ENCODE measurements around the gene MRPL16. TPM values are rescaled to one million over a fixed set of nuclear protein-coding genes. Genes with fewer than 3 reads are reported as not detected.

Gene MRPL16
- total and polyA plus RNA-seq, 2 experiments from 2014 or later: 77.4 to 176 TPM

DNA sequence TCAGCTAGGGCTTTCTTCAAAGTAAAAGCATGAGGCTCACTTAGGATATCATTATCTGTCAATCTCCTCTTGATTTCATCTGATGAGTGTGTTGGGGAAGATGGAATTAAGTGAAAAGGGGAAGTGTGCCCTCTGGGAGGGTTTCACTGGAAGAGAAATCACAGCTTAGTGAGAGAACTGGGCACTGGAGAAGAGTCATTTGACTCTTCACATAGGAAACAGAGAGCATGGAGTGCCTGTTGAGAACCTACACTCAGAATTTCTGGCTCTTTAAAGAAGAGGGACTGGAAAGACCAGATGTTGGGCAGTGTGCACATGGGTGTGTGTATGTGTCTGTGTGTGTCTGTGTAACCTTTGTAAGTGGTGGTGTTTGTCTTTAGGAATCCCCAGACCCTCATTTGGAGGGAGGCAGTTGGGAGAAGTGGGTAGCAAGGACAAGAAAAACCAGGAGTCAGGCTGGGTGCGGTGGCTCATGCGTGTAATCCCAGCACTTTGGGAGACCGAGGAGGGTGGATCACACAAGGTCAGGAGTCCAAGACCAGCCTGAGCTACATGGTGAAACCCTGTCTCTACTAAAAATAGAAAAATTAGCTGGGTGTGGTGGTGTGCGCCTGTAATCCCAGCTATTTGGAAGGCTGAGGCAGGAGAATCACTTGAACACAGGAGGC is 45.4 kb downstream of the MRPL16 start (continued):
- TF ChIP-seq REST (IDR thresholded peaks at IDR 0.05; ENCODE audit: unreplicated experiment): no peak
- TF ChIP-seq ZNF331 (CRISPR knock-in tag; IDR thresholded peaks at IDR 0.05; ENCODE audit: low read depth): no peak
- no peak for TF ChIP-seq NANOG (IDR thresholded peaks at IDR 0.05; ENCODE audit: borderline replicate concordance)
- TF ChIP-seq, protein P1, sequence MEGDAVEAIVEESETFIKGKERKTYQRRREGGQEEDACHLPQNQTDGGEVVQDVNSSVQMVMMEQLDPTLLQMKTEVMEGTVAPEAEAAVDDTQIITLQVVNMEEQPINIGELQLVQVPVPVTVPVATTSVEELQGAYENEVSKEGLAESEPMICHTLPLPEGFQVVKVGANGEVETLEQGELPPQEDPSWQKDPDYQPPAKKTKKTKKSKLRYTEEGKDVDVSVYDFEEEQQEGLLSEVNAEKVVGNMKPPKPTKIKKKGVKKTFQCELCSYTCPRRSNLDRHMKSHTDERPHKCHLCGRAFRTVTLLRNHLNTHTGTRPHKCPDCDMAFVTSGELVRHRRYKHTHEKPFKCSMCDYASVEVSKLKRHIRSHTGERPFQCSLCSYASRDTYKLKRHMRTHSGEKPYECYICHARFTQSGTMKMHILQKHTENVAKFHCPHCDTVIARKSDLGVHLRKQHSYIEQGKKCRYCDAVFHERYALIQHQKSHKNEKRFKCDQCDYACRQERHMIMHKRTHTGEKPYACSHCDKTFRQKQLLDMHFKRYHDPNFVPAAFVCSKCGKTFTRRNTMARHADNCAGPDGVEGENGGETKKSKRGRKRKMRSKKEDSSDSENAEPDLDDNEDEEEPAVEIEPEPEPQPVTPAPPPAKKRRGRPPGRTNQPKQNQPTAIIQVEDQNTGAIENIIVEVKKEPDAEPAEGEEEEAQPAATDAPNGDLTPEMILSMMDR (conservative IDR thresholded peaks at IDR 0.05; ENCODE audit: low read depth in 2 of 2): no peak

DNA sequence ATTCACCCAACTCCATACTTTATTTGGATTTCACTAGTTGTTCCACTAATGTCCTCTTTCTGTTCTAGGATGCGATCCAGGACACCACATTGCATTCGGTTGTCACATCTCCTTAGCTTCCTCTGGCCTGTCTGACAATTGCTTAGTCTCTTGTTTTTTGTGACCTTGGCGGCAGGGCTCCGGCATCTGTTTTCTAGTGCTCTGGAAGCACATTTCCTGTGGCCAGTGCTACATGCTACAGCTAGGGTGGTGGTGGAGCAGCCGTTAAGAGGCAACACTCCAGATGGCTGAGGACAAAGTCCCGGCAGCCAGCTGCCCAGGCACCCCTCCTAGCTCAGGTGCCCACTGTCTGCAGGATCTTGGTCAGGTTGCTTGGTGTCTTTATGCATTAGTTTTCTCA is 48.6 kb downstream of the MRPL16 start:
- no peak overlapping the region for H3K4me2 ChIP-seq
- Mint-ChIP-seq H3K4me1 (peaks cover 31% of the 10 kb centered on the region), H3K27ac (no peak overlapping the region), H3K9me3 (no peaks in the 10 kb centered on the region), H3K27me3 (ENCODE audit: insufficient read depth, low read depth, poor library complexity) (peaks cover 7% of the 10 kb centered on the region), H3K36me3 (ENCODE audit: low read depth) (peaks cover 11% of the 10 kb centered on the region), H3K4me3 (no peak overlapping the region)
- H2AFZ ChIP-seq: no peak overlapping the region
- no peak for DNase-seq (ENCODE audit: low spot score)
- no peaks in the 10 kb centered on the region for H3F3A ChIP-seq (replicated peaks; ENCODE audit: low read depth)
- no peaks in the 10 kb centered on the region for H3K36me3 ChIP-seq (ENCODE audit: insufficient read depth)
- TF ChIP-seq ZNF114 (CRISPR knock-in tag; IDR thresholded peaks at IDR 0.05) (no peak), EZH2 (IDR thresholded peaks at IDR 0.05; ENCODE audit: low read depth, unreplicated experiment) (no peak), ZNF331 (CRISPR knock-in tag; IDR thresholded peaks at IDR 0.05; ENCODE audit: low read depth) (no peak), ETS1 (IDR thresholded peaks at IDR 0.05) (no peak), STAT1 (IDR thresholded peaks at IDR 0.05; ENCODE audit: unreplicated experiment) (no peak), CREB1 (CRISPR knock-in tag; IDR thresholded peaks at IDR 0.05; ENCODE audit: low read depth) (no peak)
- TF ChIP-seq, protein P1 (conservative IDR thresholded peaks at IDR 0.05; ENCODE audit: low read depth in 2 of 2): no peak
- peaks cover 37% of the 10 kb centered on the region for H4K20me1 ChIP-seq (replicated peaks; ENCODE audit: insufficient read depth)
- no peaks in the 10 kb centered on the region for H3K27me3 ChIP-seq (ENCODE audit: insufficient read depth)
- H3K79me2 ChIP-seq (replicated peaks; ENCODE audit: insufficient read depth): peaks cover 99% of the 10 kb centered on the region
- H3K4me1 ChIP-seq (ENCODE audit: insufficient read depth): peaks cover 7% of the 10 kb centered on the region
- no peaks in the 10 kb centered on the region for H3K9me2 ChIP-seq (ENCODE audit: insufficient read depth)
- no peak overlapping the region for H3K4me3 ChIP-seq
- no peak for ATAC-seq
- H3K27ac ChIP-seq (ENCODE audit: low read depth): no peak overlapping the region

Data from GM23338 (cell line).